T47D (cell line): ENCODE measurements around the gene UBAP1.
"Not testable (repeated sequence)": the region's sequence is repeated elsewhere in the genome, so short reads cannot be mapped to it uniquely, and the experiment has no call there.

Experiments
- DNase-seq, 2 experiments: peaks; one replicate each; pipeline versions ENCODE4 v3.0.0 to v3.0.0-alpha.2; 2011 to 2012; ENCODE audit warnings: low read depth in 1 of 2, low spot score in 1 of 2
- JUND ChIP-seq: IDR thresholded peaks from 2 replicates; pipeline ENCODE4 v1.6.1; 2012; ENCODE audit warnings: low read depth
- in situ Hi-C: cut with HindIII; loops from 2 replicates; pipeline ENCODE4 v1.10.0; 2016; ENCODE audit warnings: low sequenced_read_pairs, low pct_unique_long_range_greater_than_20kb

UBAP1 gene

DNA sequence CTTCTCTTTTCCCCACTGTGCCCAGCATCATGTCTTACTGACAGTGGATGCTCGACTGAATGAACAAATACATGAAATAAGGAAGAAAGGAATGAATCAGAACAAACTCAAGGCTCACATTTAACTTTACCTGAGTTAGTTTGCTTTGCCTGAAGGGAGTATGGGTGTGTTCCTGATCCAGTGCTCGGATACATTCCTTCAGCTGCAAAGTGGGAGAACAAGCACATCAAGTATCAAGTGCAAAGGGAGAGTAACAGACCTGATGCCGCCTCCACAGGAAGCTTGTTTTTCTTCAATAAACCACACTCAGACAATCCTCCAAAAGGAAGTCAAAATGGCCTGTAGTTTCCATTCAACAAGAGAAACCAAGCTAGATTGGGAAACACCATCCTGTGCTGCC, 84.1 kb downstream of the UBAP1 start:
- no peak for TF ChIP-seq JUND
- in situ Hi-C loops = no loop called here
- DNase-seq = peak in 1 of 2 experiments; percentile 75

DNA sequence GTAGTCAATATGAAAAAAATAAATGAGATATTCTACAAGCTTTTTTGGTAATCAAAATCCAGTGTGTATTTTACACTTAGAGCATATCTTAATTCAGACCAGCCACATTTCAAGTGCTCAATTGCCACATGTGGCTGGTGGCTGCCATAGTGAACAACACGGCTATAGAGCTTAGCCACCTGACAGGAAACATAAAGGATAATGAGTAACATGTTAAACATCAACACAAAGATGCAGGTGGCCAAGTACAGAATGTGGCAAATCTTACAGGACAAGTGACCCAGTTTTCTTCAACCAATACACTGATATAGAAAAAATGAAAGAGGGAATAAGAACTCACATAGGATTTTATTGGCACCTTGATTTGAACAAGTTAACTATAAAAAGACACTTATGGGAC, 88.8 kb downstream of the UBAP1 start:
- in situ Hi-C loops = no loop called here
- DNase-seq = no peak
- no peak for TF ChIP-seq JUND

DNA sequence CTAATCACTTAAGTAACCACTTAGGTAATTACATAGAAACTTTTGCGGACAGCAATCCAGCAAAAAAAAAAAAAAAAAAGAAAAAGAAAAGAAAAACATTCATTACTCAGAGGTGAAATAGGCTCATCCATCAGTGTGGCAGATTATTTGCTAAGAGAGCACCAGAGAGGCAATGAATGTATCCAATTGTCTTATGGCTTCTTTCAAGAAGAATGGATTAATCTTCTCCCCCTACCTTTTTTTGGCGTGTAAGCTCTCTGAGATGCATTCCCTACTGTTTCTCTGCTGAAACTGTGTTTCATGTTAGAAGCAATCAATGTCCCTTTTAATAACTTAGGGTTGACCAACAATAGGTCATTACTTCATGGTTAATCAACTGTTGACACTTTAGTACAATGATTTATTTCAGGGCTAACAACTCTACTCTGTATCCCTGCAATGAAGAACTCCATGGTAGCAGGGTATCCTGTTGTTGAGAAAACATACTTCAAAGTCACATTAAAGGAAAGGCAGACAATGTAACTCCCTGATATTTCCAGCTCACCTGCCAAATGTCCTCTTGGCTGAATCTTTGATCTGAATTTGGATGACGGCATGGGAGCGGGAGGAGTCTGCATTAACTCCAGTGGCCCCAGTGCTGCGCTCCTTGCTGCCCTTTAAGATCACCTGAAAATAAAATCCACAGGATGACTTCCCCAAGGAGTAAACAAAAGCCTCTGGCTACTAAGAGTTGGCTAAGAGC, 92.6 kb downstream of the UBAP1 start:
- TF ChIP-seq JUND = no peak
- in situ Hi-C loops = no loop called here
- no peak for DNase-seq

DNA sequence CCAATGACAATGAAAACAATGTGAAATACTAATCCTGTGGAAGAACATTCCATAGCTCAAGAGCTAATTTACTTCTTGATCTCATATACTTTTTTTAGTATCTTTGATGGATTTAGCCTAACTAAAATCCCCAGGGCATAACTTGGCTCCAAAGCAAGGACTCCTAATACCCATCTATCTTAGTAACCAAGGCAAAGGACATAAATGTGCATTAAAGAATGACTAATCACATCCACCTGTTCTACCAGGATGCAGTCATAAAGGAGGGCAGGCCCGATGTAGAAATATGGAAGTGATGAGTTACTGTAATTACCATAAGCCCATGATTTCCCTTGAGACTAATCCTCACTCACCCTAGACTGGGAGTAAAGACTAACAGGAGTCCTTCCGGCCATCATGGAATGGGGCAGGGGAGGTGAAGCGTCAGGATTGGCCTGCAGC, 93.3 kb downstream of the UBAP1 start:
- no peak for DNase-seq
- in situ Hi-C loops = no loop called here
- no peak for TF ChIP-seq JUND

DNA sequence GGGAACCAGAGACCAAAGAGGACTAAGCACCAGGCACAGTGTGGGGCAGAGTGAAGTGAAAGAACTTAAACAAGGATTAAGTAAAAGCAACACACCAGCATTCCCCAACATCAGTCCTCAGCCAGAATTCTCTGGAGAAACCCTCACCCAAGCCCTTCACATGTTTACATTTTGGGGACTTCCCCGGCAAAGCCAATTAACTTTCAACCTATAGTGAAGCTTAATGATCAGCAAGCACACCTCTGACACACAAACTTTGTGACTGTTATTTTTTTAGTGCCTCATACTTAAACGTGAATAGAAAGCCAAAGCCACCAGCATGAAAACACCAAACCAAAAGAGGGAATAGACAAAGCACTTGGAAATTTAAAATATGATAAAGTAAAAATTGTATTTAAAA, 94.7 kb downstream of the UBAP1 start:
- in situ Hi-C loops, DNase-seq: not testable (repeated sequence)

DNA sequence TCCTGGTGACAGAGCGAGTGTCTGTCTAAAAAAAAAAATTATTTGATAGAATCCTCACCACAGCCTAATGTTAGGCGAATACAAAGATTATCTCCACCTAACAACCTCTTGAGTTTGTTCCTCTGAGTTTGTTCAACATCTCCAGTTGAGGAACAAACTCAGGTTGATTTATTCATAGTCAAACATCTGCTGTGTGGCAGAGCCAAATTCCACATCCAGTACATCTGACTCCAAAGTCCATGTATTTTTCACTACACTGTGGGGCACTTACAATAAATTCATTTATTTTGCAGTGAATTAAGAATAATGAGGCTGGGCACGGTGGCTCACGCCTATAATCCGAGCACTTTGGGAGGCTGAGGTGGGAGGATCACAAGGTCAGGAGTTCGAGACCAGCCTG, 97.0 kb downstream of the UBAP1 start:
- DNase-seq = no peak
- in situ Hi-C loops = no loop called here
- no peak for TF ChIP-seq JUND

DNA sequence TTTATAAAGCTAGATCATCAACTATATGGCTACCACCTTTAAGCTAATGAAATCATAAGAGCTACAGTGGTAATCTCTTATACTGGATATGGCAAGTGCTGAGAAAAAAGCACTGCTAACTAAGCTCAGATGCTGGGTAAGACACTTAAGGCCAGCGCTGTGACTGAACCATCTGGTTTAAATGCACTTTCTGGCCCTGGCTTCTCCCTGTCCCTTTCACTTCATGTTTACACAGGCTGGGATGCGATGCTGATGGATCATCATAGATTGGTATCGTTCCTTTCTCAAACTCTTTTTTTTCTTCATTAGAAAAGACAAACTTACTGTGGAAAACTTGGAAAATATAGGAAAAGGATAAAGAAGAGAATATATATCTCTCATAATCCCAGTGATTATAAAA, 97.9 kb downstream of the UBAP1 start:
- in situ Hi-C loops = no loop called here
- DNase-seq = no peak
- no peak for TF ChIP-seq JUND

DNA sequence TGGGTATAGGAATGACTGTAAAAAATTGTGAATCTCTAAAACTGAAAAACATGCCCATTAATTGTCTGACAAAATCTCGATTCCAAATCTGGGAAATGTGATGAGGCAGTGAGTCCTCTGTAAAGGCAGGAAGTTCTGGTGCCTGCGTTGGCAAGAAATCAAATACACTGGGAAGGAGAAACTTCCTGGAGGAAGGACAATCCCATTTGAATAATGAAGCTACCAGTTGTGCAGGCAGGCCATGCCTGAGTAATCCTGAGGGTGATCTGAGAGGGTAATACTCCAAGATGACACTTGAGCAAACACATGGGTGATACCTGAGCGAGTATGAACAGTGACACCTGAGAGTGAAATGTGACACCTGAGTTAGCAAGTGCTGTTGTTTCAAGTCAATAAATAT, 100.6 kb downstream of the UBAP1 start:
- DNase-seq = peak in 1 of 2 experiments; percentile 52
- TF ChIP-seq JUND = no peak
- in situ Hi-C loops = no loop called here

DNA sequence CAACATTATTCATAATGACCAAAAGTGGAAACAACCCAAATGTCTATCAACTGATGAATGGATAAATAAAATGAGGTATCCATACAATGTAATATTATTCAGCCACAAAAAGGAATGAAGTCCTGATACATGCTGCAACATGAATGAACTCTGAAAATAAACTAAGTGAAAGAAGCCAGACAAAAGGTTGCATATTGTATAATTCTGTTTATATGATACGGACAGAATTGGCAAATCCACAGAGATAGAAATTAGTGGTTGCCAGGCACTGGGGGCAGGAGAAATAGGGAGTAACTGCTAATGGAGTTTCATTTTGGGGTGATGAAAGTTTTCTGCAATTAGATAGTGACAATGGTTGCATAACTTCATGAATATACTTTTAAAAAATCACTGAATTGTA, 103.3 kb downstream of the UBAP1 start:
- in situ Hi-C loops = no loop called here
- TF ChIP-seq JUND = no peak
- no peak for DNase-seq

DNA sequence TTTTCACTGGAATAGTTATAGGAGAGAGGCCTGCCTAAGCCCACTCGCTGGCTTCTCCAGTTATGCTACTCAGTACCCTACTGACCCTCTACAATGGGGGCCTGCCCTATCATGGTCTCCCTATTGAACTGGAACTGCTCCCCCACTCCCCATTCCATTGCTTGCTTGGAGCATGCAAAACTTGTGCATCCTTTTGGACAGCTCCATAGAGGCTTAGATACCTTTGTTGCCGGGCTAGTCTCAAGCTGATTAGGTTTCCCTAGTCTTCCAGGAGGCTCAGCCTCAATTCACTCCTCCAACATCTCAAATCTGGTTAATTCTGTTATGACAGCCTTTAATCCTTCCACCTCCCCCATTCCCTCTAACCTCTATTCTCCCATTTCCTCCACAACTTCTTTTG, 110.3 kb downstream of the UBAP1 start:
- DNase-seq = no peak
- no peak for TF ChIP-seq JUND
- in situ Hi-C loops = no loop called here

DNA sequence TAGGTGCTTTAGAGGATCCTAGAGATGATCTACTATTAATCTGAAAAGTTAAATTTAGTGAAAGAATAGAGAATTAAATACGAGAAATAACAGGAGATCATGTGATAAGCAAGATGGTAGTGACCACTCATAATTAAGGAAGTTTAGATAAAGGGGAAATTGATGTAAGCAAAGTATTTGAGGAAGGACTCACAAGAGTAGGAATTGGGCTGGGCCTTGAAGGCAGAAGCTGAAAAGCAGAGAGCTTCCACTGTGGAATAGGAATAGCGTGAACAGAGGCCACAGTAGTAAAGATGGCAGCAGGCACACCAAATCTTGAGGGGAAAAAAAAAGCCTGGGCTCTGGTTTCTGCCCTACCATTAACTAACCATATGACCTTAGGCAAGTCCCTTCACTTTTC, 112.2 kb downstream of the UBAP1 start:
- no peak for TF ChIP-seq JUND
- in situ Hi-C loops = no loop called here
- DNase-seq = no peak

DNA sequence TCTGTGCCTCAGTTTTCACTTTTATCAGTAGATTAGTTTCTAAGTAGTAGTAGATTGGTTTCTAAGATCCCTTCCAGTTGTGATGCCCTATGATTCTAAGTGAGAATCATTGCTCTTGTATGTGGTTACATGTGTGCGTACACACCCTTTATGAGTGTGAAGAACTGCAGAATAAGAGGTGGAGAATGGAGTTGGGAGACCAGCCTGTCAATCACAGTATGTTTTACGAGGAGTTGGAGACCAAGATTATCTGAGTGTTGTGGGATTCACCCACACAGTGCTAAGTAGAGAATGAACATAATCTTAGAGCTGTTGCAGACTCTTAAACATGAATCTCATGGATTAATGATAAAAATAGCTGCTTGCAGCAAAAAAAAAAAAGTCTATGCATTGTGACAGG, 112.6 kb downstream of the UBAP1 start:
- TF ChIP-seq JUND = no peak
- DNase-seq = no peak
- in situ Hi-C loops = no loop called here

DNA sequence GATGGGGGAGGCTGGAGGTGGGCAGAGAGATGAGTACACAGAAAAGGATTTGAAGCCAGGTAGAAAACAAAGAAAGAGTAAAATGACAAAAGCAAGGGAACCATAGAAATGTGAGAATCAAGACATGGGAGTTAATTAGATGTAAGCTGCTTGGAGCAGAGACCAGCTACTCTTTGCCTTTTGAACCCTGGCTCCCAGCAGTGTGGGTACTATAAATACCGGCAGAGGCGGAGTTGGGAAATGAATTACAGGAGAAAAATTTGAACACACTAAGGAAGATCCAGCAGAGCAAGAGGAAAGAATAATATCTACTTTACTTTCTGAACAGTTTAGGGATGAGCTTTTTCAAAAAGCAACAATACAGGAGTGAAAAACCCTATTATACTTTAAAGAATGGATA, 113.7 kb downstream of the UBAP1 start:
- in situ Hi-C loops = no loop called here
- no peak for DNase-seq
- TF ChIP-seq JUND = no peak

DNA sequence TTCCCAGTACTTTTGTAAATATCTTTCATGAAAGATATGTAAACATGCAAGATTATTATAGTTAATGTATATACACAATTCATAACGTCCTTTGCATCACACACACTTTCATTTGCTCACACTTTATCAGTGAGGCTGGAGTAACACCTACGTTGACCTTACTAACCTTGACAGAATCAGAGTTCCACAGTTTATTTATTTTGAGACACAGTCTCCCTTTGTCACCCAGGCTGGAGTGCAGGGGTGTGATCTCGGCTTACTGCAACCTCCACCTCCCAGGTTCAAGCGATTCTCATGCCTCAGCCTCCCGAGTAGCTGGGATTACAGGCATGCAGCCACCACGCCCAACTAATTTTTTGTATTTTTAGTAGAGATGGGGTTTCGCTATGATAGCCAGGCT, 122.2 kb downstream of the UBAP1 start:
- in situ Hi-C loops, DNase-seq: not testable (repeated sequence)
